ENCODE data around the gene GALNT9.

DNA sequence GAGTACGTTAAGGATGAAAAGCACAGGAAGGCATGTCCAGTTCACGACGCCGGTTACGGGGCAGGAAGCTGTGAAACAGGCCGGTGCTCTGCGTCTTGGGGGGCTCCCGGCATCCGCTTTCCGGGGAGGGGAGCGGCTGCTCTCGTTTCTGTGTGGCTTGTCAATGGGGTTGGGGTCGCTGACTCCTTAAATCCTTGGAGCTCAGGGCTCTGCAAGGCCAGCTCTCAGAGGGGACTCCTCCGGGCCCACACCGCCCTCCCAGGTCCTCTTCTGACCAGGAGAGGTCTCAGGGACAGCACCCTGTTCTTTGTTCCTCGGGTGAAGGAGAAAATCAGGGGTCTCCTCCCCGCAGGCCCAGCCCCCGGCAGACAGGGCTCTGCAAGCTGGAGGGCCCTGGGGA is 78.1 kb downstream of the GALNT9 start:
- TF ChIP-seq, protein P1, sequence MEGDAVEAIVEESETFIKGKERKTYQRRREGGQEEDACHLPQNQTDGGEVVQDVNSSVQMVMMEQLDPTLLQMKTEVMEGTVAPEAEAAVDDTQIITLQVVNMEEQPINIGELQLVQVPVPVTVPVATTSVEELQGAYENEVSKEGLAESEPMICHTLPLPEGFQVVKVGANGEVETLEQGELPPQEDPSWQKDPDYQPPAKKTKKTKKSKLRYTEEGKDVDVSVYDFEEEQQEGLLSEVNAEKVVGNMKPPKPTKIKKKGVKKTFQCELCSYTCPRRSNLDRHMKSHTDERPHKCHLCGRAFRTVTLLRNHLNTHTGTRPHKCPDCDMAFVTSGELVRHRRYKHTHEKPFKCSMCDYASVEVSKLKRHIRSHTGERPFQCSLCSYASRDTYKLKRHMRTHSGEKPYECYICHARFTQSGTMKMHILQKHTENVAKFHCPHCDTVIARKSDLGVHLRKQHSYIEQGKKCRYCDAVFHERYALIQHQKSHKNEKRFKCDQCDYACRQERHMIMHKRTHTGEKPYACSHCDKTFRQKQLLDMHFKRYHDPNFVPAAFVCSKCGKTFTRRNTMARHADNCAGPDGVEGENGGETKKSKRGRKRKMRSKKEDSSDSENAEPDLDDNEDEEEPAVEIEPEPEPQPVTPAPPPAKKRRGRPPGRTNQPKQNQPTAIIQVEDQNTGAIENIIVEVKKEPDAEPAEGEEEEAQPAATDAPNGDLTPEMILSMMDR (IDR thresholded peaks at IDR 0.05), result no peak
- TF ChIP-seq ZFX (IDR thresholded peaks at IDR 0.05; ENCODE audit: borderline replicate concordance), result no peak

Measured in 22Rv1 (cell line).